ENCODE results near the gene PPP1R1B.

The PPP1R1B gene

DNA sequence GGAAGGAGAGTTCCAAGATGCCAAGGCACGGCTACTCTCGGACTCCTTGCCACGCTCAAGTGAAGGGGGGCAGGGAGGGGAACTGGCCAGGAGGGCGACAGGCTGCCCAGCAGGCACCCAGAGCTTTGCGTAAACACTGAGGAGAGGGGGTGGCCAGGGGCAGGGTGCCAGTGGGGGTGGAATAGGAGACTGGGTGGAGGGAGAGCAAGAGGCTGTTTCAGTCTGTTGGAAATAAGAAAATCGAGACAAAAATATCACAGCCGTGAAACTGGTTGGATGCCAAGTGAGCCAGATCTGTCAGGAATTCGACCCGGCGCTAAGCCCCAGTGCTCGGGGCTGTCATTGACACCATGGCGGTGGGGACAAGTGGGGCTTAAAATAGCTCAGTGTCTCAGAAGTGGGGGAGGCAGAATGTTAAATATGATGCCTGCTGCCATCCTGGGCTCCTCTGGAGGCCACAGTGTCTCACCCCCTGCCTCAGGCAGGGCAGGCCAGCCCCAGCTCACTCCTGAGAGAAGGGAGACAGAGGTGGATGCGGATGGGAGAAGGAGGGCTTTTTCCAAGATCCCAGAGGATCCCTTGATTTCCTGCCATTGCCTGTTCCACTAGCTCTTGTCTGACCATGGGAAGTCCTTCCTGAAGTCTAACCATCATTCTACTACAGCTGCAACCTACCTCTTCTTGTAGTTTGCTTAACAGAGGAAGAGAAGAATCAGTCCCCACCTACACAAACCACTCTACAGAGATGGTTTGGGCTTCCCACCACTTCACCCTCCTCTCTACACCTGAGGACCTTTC is 51.0 kb downstream of the PPP1R1B start:
- 90 to 91% methylated on average over 13 of the region's 13 CpGs for WGBS, 2 experiments
- H3K27ac ChIP-seq (ENCODE audit: insufficient read depth, low read depth, low read length, poor library complexity, severe bottlenecking): no peak overlapping the region
- H3K4me3 ChIP-seq (ENCODE audit: insufficient read depth, low read depth, low read length): no peak overlapping the region
- no peaks in the 10 kb centered on the region for H3K27me3 ChIP-seq (ENCODE audit: control insufficient read depth, insufficient read depth, low read length, poor library complexity, severe bottlenecking)
- H3K36me3 ChIP-seq (ENCODE audit: control insufficient read depth, insufficient read depth, low read length): no peaks in the 10 kb centered on the region
- no peaks in the 10 kb centered on the region for H3K9me3 ChIP-seq (ENCODE audit: control insufficient read depth, low read length)
- H3K4me1 ChIP-seq (ENCODE audit: control insufficient read depth, insufficient read depth, low read length): no peaks in the 10 kb centered on the region

DNA sequence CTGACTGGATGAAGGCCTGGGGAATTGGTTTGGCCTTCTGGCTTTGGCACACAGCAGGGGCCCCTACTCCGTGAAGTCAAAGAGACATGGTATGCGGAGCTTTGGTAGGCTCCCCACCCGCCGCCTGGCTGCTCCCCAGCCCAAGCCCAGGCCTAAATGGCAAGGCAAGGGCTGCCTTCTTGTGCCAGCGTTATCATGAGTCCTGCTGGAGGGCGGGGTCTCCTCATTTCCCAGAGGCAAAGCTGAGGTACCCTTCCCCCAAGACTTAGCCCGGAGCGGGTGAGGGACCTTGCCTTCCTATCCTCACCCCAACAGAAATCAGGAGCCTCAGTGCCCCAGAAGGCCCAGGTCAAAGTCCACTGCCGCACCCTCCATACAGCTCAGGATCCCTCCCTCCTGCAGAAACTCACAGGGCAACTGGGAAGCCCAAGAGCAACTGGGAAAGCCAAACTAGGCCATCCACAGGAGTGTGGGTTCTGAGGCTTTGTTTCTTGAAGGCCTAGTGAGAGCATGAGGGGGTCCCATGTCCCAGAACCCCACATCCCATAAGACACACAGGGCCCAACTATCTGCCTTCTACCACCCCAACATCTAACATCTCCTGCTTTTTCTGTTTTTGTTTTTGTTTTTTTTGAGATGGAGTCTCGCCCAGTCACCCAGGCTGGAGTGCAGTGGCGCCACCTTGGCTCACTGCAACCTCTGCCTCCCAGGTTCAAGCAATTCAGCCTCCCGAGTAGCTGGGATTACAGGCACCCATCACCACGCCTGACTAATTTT is 51.8 kb downstream of the PPP1R1B start:
- Histone ChIP-seq H3K27me3 (ENCODE audit: control insufficient read depth, insufficient read depth, low read length, poor library complexity, severe bottlenecking) (no peaks in the 10 kb centered on the region), H3K4me3 (ENCODE audit: insufficient read depth, low read depth, low read length) (no peak overlapping the region), H3K4me1 (ENCODE audit: control insufficient read depth, insufficient read depth, low read length) (no peaks in the 10 kb centered on the region), H3K27ac (ENCODE audit: insufficient read depth, low read depth, low read length, poor library complexity, severe bottlenecking) (no peak overlapping the region), H3K9me3 (ENCODE audit: control insufficient read depth, low read length) (no peaks in the 10 kb centered on the region), H3K36me3 (ENCODE audit: control insufficient read depth, insufficient read depth, low read length) (no peaks in the 10 kb centered on the region)
- 82 to 83% methylated on average over 13 of the region's 13 CpGs for WGBS, 2 experiments

DNA sequence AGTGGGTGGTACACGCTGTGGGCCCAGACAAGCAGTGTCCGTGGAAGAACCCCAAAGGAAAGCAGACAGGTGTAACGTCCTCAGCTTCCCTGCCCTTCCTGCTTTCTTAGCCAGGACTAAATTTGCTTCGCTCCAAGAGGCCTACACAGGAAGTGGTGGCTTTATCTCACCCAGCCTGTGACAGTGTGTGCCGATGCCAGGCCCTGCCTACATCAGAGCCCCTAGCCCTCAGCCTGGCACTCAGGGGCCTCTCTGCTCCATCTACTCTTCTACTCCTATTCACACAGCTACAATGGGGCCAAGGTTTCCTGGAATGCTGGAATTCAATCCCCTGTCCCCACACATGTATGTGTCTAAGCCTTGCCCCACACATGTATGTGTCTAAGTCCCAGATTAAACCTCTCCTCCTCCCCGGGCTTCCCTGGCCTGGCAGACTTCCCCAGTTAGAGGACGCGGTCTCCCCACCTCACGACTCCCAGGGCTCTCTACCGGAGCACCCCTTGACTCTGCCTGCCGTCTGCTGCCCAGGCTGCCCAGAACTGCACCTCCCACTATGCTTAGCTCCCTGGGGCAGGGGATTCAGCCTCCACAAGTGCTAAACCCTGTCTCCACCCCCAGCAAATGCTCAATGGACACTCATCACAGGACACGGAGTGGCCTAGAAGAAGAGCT is 52.9 kb downstream of the PPP1R1B start:
- H3K4me1 ChIP-seq (ENCODE audit: control insufficient read depth, insufficient read depth, low read length): no peaks in the 10 kb centered on the region
- no peak overlapping the region for H3K27ac ChIP-seq (ENCODE audit: insufficient read depth, low read depth, low read length, poor library complexity, severe bottlenecking)
- H3K27me3 ChIP-seq (ENCODE audit: control insufficient read depth, insufficient read depth, low read length, poor library complexity, severe bottlenecking): no peaks in the 10 kb centered on the region
- H3K9me3 ChIP-seq (ENCODE audit: control insufficient read depth, low read length): no peaks in the 10 kb centered on the region
- no peak overlapping the region for H3K4me3 ChIP-seq (ENCODE audit: insufficient read depth, low read depth, low read length)
- no peaks in the 10 kb centered on the region for H3K36me3 ChIP-seq (ENCODE audit: control insufficient read depth, insufficient read depth, low read length)
- 84 to 86% methylated on average over 12 of the region's 12 CpGs for WGBS, 2 experiments

DNA sequence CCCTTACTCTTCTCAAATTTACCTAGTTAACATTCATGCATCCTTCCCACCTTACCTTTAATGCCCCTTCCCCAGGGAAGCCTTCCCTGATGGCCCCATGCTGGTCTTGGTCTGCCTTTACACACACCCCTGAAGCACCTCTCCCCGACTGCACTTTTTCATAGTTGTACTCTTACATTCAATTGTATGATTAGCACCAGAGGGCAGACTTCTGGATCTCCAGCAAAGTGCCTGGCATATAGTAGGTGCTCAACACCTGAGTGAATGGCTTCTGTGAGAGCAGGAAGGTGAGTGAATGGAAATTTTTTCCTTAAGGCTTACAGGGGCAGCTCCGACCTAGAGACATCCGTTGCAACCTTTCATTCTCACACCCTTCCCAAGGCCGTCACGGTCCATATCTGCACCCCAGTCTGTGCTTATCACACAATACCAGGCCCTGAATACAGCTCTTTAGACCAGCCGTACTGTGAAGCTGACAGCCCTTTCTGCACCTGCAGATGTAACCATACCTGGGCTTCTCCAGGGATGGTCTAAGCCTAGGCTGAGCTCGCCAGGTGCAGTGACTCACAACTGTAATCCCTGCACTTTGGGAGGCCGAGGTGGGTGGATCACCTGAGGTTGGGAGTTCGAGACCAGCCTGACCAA is 56.7 kb downstream of the PPP1R1B start:
- no peaks in the 10 kb centered on the region for H3K36me3 ChIP-seq (ENCODE audit: control insufficient read depth, insufficient read depth, low read length)
- peaks cover 2% of the 10 kb centered on the region for H3K4me1 ChIP-seq (ENCODE audit: control insufficient read depth, insufficient read depth, low read length)
- no peak overlapping the region for H3K4me3 ChIP-seq (ENCODE audit: insufficient read depth, low read depth, low read length)
- H3K27me3 ChIP-seq (ENCODE audit: control insufficient read depth, insufficient read depth, low read length, poor library complexity, severe bottlenecking): no peaks in the 10 kb centered on the region
- H3K27ac ChIP-seq (ENCODE audit: insufficient read depth, low read depth, low read length, poor library complexity, severe bottlenecking): no peak overlapping the region
- 90 to 92% methylated on average over 9 of the region's 9 CpGs for WGBS, 2 experiments
- no peaks in the 10 kb centered on the region for H3K9me3 ChIP-seq (ENCODE audit: control insufficient read depth, low read length)

DNA sequence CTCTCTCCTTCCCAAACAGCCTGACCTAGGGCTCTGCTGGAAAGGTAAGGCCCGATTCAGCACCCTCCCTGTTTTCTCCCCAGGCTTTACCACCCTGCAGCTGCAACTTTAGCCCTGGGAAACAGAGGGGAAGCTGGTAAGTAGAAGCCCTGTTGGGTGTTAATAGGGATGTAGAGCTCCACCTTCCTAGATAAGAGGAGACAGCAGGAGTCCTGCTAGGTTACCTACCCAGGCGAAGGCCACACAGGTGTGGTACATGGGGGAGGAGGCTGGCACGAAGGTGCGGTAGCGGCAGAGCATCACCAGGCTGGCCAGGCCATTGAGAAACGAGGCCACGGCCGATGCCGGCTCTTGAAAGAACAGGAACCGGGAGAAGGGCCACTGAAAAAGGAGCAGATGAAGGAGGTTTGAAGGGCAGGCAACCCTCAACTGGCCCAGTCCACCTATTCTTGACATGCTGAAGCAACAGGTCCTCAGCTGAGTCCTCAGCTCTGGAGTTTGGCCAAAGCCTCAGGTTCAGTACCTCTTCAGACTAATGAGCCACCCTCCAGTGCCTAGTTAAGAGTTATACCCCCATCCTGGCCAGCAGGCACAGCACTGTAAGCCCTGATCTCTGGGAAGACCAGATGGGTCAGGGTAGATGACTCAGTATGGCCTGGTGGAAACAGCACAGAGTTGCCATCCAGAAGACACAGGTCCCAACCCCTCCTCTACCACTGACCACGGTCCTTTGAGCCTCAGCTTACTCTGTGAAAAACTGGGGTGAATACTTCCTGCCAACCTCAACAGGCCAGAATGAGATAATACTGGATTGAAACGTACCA is 57.8 kb downstream of the PPP1R1B start:
- peaks cover 10% of the 10 kb centered on the region for H3K4me1 ChIP-seq (ENCODE audit: control insufficient read depth, insufficient read depth, low read length)
- WGBS, 2 experiments: 92 to 94% methylated on average over 12 of the region's 12 CpGs
- H3K4me3 ChIP-seq (ENCODE audit: insufficient read depth, low read depth, low read length): no peak overlapping the region
- no peaks in the 10 kb centered on the region for H3K27me3 ChIP-seq (ENCODE audit: control insufficient read depth, insufficient read depth, low read length, poor library complexity, severe bottlenecking)
- no peak overlapping the region for H3K27ac ChIP-seq (ENCODE audit: insufficient read depth, low read depth, low read length, poor library complexity, severe bottlenecking)
- H3K9me3 ChIP-seq (ENCODE audit: control insufficient read depth, low read length): no peaks in the 10 kb centered on the region
- H3K36me3 ChIP-seq (ENCODE audit: control insufficient read depth, insufficient read depth, low read length): no peaks in the 10 kb centered on the region
